ENCODE measurements around the gene TBKBP1.

TBKBP1 gene

DNA sequence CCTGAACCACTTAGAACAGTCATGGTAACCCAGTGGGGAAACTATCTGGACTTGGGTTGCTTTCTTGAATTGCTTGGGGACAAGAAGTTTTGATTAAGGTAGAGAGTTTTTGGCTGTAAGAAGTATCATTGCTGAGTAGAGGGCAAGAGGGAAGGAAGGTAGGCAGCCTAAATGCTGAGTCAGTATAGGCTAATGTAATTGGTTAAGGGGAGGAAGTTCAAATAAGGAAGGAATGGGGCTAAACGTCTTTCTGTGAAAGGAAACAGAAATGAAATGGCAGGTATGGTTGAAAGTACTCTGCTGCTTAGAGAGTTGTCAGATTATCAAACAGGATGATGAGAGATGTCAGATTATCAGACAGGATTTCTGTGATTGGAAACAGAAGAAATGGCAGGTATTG is 23.9 kb upstream of the TBKBP1 start:
- TF ChIP-seq CTCF (IDR thresholded peaks at IDR 0.05) = no peak

DNA sequence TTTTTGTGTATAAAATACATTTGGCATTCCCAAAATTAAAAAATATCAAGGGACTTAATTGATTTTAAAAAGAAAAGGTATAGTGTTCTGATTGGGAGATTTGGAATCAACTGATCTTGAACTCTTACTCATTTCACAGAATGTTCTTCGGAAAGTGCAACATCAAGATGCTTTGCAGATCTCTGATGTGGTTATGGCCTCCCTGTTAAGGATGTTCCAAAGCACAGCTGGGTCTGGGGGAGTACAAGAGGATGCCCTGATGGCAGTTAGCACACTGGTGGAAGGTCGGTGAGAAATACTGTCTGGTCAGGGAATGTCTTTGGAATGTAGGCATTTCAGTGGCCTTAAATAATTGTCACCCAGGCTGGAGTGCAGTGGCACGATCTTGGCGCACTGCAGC is 19.5 kb upstream of the TBKBP1 start:
- TF ChIP-seq CTCF (IDR thresholded peaks at IDR 0.05) = no peak

- TF ChIP-seq CTCF (IDR thresholded peaks at IDR 0.05) = no peak
These were observed 18.4 kb upstream of the TBKBP1 start for GRCh38 chr17:47675380-47676198.

DNA sequence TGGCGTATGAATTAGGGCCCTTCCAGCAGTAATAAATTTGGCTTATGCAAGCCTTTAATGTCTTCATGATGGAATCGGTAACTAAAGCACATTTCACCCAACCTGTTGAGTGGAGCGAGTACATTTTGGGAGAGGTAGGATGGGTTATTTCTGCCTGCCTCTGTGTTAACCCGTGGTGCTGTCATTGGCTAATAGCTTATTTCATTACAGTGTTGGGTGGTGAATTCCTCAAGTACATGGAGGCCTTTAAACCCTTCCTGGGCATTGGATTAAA is 17.8 kb upstream of the TBKBP1 start:
- TF ChIP-seq CTCF (IDR thresholded peaks at IDR 0.05) = no peak

DNA sequence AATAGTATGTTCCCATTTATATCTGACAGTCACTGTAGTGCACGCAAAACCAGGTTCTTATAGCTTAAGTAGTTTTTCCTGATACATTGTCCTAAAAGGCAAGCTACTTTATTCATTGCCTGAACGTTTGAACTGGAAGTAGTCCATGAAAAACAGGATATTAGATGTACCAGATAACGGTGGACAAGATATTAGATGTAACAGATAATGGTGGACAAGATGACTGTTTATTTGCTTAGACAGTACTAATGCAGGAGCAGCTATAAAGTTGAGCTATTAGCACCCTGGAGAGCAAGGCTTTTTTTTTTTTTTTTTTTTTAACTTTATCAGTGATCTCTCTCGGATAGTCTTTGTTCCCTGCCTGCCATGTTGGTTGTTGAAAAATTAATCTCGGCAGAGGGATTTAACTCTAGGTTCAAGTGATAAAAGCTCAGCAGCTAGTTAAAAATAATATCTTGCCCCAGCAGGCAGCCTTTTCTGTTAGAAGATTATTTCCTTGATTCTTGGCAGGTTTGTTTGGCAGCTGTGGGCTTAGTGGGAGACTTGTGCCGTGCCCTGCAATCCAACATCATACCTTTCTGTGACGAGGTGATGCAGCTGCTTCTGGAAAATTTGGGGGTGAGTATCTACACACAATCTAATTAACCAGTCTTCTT is 17.3 kb upstream of the TBKBP1 start:
- TF ChIP-seq CTCF (IDR thresholded peaks at IDR 0.05) = no peak

- TF ChIP-seq CTCF (IDR thresholded peaks at IDR 0.05) = no peak
These were observed 15.8 kb upstream of the TBKBP1 start for GRCh38 chr17:47678196-47678595.

DNA sequence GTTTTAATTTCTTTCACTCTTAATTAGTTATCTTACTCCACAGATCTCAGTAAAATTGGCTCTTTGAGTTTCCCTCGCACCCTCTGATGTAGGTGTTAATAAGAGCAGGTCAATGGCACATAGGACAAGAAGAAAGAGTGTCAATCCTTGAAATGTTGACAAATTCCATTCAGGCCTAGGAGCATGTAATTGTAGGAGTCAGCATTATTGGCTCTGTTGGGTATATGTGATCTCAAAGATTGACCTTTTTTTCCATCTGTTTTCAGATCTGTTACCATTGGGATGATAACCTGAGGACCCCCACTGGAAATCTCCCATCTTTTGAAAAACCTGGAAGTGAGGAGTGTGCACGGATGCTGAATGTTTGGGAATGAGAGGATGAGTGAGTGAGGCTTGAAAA is 11.8 kb upstream of the TBKBP1 start:
- TF ChIP-seq CTCF (IDR thresholded peaks at IDR 0.05) = no peak

Data from LNCAP (cell line).